PFSK-1 (cell line): ENCODE data around the gene KCNN1.

Source experiments
- FOXP2 ChIP-seq: optimal IDR thresholded peaks from 2 replicates; pipeline ENCODE3; 2011; ENCODE audit warnings: borderline replicate concordance, control low read depth, inconsistent platforms; ENCODE audit not compliant: insufficient read depth; ENCODE audit errors: extremely low read length, extremely low read depth
- POLR2AphosphoS5 ChIP-seq: IDR thresholded peaks from 2 replicates; pipeline ENCODE4 v1.6.1; 2012; ENCODE audit warnings: low read depth, mild to moderate bottlenecking, control low read depth, low read length, moderate library complexity
- SIN3A ChIP-seq: IDR thresholded peaks from 2 replicates; pipeline ENCODE4 v1.6.1; 2012; ENCODE audit warnings: mild to moderate bottlenecking, low read length, moderate library complexity, borderline replicate concordance; ENCODE audit not compliant: insufficient read depth
- TAF1 ChIP-seq: IDR thresholded peaks from 2 replicates; pipeline ENCODE4 v1.6.1; 2012; ENCODE audit warnings: low read length, control low read depth, borderline replicate concordance; ENCODE audit not compliant: insufficient read depth
- TF ChIP-seq, protein P1 (sequence below), 2 experiments: IDR thresholded peaks; 2 replicates each; pipeline versions ENCODE4 v1.6.1 to v1.8.0; 2011 to 2012; ENCODE audit warnings: low read depth in 2 of 2, low read length in 2 of 2, control low read depth in 1 of 2, inconsistent platforms in 1 of 2, mild to moderate bottlenecking in 1 of 2, moderate library complexity in 1 of 2; ENCODE audit not compliant: insufficient read depth in 1 of 2

KCNN1 gene

DNA sequence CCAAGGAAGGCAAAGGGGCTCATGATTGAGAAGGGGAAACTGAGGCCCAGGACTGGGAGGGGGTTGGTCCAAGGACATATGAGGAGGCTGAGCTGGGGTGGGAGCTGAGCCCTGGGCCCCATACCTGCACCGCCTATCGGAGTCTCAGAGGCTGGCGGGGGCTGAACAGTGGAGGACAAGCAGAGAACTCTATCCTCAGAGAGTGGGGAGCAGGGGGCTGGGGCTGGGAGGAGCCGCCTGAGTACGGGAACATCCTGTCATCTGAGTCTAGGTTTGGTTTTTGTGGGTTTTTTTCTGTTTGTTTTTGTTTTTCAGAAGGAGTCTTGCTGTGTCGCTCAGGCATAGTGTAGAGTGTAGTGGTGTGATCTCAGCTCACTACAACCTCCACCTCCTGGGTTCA is 47.3 kb downstream of the KCNN1 start:
- TF ChIP-seq POLR2AphosphoS5 (no peak), FOXP2 (no peak), TAF1 (no peak), SIN3A (no peak)
- TF ChIP-seq, protein P1, sequence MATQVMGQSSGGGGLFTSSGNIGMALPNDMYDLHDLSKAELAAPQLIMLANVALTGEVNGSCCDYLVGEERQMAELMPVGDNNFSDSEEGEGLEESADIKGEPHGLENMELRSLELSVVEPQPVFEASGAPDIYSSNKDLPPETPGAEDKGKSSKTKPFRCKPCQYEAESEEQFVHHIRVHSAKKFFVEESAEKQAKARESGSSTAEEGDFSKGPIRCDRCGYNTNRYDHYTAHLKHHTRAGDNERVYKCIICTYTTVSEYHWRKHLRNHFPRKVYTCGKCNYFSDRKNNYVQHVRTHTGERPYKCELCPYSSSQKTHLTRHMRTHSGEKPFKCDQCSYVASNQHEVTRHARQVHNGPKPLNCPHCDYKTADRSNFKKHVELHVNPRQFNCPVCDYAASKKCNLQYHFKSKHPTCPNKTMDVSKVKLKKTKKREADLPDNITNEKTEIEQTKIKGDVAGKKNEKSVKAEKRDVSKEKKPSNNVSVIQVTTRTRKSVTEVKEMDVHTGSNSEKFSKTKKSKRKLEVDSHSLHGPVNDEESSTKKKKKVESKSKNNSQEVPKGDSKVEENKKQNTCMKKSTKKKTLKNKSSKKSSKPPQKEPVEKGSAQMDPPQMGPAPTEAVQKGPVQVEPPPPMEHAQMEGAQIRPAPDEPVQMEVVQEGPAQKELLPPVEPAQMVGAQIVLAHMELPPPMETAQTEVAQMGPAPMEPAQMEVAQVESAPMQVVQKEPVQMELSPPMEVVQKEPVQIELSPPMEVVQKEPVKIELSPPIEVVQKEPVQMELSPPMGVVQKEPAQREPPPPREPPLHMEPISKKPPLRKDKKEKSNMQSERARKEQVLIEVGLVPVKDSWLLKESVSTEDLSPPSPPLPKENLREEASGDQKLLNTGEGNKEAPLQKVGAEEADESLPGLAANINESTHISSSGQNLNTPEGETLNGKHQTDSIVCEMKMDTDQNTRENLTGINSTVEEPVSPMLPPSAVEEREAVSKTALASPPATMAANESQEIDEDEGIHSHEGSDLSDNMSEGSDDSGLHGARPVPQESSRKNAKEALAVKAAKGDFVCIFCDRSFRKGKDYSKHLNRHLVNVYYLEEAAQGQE (IDR thresholded peaks at IDR 0.05; ENCODE audit: insufficient read depth in 1 of 2, low read depth in 2 of 2, low read length in 2 of 2), result no peak

DNA sequence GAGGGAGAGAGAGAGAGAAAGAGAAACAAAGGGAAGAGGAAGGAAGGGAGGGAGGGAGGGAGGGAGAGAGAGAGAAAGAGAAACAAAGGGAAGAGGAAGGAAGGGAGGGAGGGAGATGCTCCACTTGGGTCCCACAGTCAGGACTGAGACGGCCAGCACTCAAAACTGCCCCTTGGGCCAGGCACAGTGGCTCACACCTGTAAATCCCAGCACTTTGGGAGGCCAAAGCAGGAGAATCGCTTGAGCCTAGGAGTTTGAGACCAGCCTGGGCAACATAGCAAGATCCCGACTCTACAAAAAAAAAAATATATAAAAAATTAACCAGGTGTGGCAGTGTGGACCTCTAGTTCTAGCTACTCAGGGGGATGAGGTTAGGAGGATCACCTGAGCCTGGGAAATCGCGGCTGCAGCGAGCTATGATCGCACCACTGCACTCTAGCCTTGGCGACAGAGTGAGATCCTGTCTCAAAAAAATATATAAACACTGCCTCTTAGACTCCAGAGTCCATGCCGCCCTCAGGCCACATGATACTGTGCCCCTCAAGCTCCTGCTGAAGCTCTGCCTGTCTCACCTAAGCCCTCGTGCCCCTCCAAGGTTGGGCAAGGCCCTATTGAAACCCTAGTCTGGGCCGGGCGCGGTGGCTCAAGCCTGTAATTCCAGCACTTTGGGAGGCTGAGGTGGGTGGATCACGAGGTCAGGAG is 49.5 kb downstream of the KCNN1 start:
- TF ChIP-seq TAF1, result no peak
- TF ChIP-seq POLR2AphosphoS5, result no peak
- TF ChIP-seq, protein P1 (IDR thresholded peaks at IDR 0.05; ENCODE audit: insufficient read depth in 1 of 2, low read depth in 2 of 2, low read length in 2 of 2), result no peak
- no peak for TF ChIP-seq FOXP2
- no peak for TF ChIP-seq SIN3A

DNA sequence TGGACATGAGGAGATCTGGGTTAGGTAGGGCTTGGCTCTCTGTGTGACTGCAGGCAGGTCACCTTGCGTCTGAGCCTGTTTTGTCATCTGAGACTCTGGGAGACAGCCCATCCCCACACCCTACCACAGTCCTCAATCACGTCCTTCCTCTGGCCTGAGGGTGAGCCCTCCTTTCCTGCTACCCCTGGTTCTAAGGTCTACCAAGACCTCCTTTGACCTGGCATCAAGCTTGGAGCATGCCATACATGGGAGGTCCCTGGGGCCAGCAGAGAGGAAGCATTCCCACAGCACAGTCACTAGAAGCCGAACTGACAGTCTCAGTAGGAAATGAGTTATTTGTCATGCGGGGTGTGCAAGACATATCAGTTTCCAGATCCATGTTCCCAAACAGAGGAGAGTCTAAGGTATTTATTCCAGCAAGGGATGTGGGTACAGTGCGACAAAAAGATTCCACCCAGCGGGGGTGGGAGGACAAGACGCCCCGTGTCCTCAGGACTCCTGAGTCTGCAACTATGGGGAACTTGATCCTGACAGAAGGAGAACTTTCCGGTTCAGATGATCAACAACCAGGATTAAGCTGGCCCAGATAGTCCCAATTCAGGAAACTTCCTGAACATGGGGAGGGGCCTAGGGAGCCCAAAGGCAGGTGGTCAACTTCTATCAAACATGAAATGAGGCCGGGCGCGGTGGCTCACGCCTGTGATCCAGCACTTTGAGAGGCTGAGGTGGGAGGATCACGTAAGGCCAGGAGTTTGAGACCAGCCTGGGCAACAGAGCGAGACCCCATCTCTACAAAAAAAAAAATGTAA is 50.6 kb downstream of the KCNN1 start:
- TF ChIP-seq, protein P1 (IDR thresholded peaks at IDR 0.05; ENCODE audit: insufficient read depth in 1 of 2, low read depth in 2 of 2, low read length in 2 of 2), result peak in 1 of 2 experiments; percentile 23; a peak in 1 of 4 replicates
- TF ChIP-seq POLR2AphosphoS5, result no peak

DNA sequence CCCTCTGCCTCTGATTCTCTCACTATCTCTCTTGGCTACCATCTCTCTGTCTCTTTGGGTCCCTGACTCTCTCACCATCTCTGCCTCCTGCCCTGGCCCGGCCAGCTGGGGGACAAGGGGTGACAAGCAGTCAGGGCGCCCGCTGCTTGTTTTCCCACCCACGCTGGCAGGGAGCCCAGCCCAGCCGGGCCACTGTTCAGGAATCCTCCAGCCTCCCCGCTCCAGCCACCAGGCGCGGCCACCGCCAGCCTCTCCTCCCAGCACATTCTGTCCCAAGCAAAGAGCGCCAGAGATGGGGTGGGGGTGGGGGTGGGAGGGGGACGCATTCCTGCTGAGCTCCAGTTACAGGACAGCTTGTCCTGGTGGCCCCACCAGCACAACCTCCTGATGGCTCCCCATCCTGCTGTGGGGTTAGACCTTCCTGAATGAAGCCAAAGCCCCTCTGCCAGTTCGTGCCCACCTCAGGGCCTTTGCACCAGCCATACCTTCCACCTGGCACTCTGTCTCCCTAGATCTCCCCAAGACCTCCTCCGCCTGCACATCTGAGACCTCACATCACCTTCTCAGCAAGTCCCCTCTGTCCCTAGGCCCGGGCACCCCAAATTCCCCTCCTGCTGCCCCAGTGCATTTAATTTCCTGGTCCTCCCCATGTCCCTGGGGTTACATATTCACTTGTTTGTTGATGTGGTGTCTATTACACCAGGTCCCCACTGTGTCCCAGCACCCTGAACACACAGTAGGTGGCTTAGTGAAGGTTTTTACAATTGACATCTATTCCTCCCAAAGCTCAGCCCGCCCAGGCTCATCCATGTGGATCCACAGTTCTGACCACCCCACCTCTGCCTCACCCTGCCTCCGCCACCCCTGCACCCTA is 53.5 kb downstream of the KCNN1 start:
- no peak for TF ChIP-seq TAF1
- no peak for TF ChIP-seq POLR2AphosphoS5
- TF ChIP-seq, protein P1 (IDR thresholded peaks at IDR 0.05; ENCODE audit: insufficient read depth in 1 of 2, low read depth in 2 of 2, low read length in 2 of 2), result no peak
- TF ChIP-seq SIN3A, result no peak
- TF ChIP-seq FOXP2, result no peak
